LNCAP (cell line): Measurements from ENCODE around the gene RAMAC.
A peak's percentile ranks its signal among the peaks of the same experiment; 100 is the strongest.

Experiments used
- TF ChIP-seq, protein P1 (sequence below): fragments of 450-650 bp; IDR thresholded peaks from 2 replicates; pipeline ENCODE4 v1.5.1; 2017; ENCODE audit warnings: mild to moderate bottlenecking

Gene RAMAC

DNA sequence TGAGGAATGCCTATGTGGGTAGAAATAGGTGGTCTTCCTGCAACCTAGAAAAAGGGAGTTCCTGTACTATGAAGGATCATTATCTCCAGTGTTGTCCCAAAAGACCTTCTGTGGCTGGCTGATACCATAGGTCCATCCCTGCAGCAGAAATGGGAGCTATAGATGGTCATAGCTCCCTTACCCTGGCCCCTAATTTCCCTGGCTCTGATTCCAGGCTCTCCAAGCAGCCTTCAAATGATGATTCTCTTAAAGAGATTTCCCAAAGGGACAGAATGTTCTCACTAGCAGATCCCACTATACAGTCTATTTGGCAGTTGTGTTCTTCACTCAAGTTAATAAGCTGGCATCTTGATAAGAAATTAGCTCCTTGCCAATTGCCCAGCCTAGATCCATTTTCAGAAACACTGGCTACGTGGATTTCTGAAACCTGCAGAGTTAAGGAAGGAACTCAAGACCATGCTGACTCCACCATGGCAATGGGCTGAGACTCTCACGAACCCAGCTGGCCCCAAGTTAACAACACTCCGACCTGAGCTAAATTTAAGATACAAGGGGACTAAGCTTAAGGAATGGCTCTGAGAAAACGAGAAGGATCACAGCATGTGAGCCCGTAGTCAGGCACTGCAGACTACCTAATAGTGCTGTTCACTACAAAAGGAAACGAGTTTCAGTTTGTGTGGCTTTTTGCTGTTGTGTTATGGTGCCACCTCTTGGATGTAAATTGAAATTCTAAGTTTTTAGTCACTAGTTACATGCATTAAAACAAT, 14.1 kb downstream of the RAMAC start:
- TF ChIP-seq, protein P1, sequence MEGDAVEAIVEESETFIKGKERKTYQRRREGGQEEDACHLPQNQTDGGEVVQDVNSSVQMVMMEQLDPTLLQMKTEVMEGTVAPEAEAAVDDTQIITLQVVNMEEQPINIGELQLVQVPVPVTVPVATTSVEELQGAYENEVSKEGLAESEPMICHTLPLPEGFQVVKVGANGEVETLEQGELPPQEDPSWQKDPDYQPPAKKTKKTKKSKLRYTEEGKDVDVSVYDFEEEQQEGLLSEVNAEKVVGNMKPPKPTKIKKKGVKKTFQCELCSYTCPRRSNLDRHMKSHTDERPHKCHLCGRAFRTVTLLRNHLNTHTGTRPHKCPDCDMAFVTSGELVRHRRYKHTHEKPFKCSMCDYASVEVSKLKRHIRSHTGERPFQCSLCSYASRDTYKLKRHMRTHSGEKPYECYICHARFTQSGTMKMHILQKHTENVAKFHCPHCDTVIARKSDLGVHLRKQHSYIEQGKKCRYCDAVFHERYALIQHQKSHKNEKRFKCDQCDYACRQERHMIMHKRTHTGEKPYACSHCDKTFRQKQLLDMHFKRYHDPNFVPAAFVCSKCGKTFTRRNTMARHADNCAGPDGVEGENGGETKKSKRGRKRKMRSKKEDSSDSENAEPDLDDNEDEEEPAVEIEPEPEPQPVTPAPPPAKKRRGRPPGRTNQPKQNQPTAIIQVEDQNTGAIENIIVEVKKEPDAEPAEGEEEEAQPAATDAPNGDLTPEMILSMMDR: peak; percentile 60

DNA sequence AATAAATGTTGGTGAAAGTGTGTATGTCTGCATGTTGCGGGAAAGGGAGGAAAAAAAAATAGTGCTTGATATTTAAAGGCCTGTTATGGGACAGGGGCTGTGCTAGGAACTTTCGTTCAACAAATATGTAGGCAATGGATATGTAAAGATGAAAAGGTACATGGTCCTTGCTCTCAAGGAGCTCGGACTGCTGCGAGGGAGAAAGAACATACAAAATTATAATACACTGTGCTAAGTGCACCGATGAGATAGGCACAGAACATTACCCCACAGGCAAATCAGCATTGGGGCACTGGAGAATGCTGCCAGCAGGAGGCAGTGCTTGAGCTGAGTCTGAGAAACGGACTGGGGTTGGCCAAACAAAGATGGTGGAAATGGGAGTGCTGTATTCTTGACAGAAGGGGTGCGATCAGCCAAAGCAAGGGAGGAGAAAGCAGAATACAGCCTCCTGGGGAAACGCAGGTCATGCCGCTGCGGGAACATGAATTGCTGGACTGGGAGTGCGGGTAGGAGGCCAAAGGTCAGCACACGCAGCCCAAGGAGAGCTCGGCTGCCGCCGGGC, 24.8 kb downstream of the RAMAC start:
- TF ChIP-seq, protein P1: peak; percentile 94

DNA sequence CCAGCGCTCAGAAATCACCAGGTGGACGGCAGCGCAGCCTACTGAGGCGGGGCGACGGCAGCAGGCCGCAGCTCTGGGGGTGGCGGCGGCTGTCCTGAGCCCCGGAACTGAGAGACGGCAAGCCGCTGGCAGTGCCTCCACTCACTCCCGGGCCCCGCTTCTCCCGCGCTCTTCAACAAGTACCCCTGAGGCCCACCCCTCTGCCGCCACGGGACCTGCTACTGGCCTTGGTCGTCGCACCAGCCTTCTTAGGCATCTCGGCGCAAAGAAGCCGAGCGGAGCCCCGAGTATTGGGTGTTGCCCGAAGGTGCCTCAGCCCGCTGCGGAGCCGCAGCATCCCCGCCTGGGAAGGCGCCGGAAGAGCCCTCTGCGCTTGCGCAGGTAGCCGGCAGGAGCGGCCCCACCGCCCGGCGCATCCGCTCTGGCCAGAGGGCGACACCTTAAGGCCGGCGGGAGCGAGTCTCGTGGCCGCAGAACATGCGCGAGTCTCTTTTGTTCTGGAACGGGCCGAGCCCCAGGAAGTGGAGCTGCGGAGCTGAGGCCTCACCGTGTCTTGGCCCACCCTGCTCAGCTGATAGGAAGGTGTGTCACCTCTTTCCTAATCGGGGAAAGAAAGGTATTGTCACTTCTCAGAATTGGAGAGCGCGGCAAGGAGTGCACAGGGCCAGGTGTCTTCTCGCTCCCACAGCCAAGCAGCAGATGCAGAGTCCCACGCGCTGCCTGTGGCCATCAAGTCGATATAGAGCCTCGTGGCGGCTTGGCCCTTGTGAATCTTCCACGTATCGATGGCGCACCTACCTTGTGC, 25.5 kb downstream of the RAMAC start, which contains the start of gene C15orf40:
TSS of gene C15orf40 (minus strand) at position 369 of the 805 bp plus-strand sequence. CDS start at position 337, 32 bp downstream.
- TF ChIP-seq, protein P1: peak; percentile 74

DNA sequence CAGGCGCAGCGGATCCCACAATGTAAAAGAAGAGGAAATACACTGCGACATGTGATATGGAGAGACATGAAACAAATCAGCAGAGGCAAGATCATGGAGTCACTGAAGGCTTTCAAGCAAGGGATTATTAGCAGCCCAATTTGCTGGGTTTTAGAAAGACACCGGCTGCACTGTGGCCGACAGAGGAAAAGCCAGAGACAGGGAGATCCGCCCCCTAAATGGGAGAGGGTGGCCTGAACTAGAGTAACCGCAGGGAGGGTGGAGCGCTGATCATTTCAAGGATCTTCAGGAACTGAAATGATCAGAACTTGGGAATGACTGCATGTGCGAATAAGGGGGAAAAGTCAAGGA, 26.0 kb downstream of the RAMAC start:
- TF ChIP-seq, protein P1: no peak

DNA sequence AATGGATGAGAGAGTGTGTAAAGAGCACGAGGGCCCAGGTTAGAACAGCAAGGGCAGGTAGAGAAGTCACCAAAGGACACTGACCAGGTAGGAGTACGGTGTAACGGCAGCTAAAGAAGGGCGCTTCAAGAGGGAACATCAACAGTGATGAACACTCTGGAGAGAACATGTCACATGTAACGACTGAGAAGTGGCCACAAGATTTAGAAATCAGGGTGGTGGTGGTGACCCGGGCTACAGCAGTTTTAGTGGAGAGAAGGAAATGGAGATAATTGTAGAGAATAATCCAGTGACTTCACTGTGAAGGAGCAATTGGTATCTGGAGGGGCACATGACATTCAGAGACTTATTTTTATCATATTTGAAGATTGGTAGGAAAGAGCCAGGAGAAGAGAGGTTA, 26.6 kb downstream of the RAMAC start:
- TF ChIP-seq, protein P1: no peak

DNA sequence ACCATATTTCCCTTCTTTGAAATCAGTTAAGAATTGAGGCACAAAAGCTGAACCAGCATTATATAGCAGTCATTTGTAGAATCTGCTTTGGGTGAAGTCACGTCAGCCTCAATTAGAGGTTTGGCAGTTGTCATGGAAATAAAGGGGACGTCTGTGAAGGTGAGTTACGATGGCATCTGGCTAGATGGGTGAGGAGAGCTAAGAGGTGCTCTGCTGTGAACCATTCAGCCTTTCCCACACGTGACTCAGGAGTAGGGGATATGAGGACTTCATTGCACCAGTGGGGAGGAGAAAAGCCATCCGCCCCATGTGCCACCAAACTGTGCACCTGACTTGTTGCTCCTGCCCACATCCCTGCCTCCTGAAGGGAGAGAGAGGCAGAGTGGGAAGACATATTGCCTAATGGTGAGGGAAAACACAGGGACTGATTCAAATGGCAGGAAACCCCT, 28.2 kb downstream of the RAMAC start:
- TF ChIP-seq, protein P1: no peak

DNA sequence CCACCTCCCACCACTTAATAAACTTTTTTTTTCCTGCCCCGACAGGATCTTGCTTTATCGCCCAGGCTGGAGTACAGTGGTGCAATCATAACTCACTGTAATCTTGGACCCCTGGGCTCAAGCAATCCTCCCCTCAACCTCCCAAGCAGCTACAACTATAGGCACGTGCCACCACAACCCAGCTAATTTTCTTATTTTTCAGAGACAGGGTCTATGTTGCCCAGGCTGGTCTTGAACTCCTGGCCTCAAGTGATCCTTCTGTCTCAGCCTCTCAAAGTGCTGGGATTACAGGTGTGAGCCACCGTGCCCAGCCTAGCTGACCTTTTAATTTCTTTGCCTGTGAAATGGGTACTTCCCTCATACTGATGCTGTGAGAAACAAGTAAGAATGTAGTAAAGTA, 29.4 kb downstream of the RAMAC start:
- TF ChIP-seq, protein P1: no peak
